GM20431 (cell line): ENCODE measurements around the gene SIRT7.

Source experiments
- in situ Hi-C: fragments of 300-500 bp; cut with MseI, MboI; formaldehyde crosslinking; loops from one replicate; pipeline ENCODE4 v1.15.0; 2020; ENCODE audit warnings: low sequenced_read_pairs; ENCODE audit not compliant: unreplicated experiment

SIRT7 gene

GRCh38 chr17:81917565-81918332 is at the start of gene SIRT7:
TSS of gene SIRT7 (minus strand) at chr17:81918176. CDS start at chr17:81918131, 45 bp downstream.
- in situ Hi-C loops, result no loop called here

GRCh38 chr17:81967244-81967532 is 49.2 kb upstream of the SIRT7 start:
- in situ Hi-C loops, result no loop called here

- in situ Hi-C loops, result no loop called here
Observed at GRCh38 chr17:81966343-81967243, 48.6 kb upstream of the SIRT7 start.

GRCh38 chr17:81964081-81964849 is 46.3 kb upstream of the SIRT7 start:
- in situ Hi-C loops, result no loop called here

- in situ Hi-C loops, result no loop called here
Observed at GRCh38 chr17:81962499-81963441, 44.8 kb upstream of the SIRT7 start.

- in situ Hi-C loops, result no loop called here
Observed at GRCh38 chr17:81961521-81962498, 43.8 kb upstream of the SIRT7 start.

DNA sequence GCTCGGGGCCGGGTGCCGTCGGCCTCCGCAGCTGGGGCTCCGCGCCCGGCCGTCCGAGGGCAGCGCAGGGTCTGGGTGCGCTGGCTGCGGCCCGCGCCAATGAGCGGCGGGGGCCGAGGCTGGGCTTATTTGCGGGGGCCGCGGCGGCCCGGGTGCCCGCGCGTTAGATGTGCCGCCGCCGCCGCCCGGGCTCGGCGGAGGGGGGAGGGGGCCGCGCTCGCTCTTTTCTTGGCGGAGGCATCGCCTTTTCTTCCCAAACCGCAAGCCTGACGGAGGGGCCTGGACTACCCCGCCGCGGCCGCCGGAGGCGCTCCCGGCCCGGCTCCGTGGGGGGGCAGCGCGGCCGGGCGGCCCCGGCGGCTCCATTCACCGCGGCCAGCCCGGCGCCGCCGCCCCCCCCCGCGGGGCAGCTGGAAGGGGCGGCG is 43.1 kb upstream of the SIRT7 start, which contains the start of gene NOTUM:
NOTUM (minus strand) TSS at position 101 of the 425 bp plus-strand sequence. CDS start 278 bp downstream, outside the sequence.
- in situ Hi-C loops, result no loop called here

DNA sequence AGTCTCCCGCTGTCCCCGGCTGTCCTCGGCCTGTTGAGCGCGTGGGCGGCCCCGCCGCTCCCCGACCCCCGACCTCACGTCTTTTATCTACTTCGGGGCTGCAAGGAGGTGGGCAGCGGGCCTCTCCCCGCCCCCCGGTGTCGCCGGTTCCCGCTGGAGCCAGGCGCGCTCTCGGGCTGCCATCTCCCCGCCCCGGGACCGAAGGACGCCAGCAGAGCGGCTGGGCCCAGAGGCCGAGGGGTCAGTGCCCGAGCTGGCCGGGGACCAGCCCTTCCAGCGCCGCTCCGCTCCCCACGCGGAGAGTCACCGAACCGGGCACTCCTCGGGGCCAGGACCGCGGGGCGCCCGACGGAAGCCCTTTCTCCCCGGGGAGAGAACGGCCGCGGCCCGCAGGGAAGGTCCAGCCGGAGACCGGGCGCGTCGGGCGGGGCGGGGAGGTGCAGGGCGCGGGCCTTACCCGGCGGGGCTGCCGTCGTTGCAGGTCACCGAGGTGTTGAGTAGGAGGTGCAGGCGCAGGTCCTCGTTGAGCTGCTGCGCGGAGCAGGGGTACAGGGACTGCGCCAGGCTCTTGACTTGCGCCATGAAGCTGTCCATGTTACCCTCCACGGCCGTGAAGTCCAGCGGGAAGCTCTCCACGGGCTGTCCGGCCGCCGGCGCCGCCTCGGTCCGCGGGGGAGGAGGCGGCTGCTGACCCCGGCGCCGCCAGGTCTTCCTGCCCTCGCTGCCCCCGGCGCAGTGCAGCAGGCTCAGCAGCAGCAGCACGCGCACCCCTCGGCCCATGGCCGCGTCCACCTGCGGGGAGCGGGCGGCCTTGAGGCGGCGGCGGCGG is 42.4 kb upstream of the SIRT7 start:
- in situ Hi-C loops, result no loop called here

GRCh38 chr17:81959362-81960129 is 41.6 kb upstream of the SIRT7 start:
- in situ Hi-C loops, result no loop called here

GRCh38 chr17:81958633-81959342 is 40.8 kb upstream of the SIRT7 start:
- in situ Hi-C loops, result no loop called here

DNA sequence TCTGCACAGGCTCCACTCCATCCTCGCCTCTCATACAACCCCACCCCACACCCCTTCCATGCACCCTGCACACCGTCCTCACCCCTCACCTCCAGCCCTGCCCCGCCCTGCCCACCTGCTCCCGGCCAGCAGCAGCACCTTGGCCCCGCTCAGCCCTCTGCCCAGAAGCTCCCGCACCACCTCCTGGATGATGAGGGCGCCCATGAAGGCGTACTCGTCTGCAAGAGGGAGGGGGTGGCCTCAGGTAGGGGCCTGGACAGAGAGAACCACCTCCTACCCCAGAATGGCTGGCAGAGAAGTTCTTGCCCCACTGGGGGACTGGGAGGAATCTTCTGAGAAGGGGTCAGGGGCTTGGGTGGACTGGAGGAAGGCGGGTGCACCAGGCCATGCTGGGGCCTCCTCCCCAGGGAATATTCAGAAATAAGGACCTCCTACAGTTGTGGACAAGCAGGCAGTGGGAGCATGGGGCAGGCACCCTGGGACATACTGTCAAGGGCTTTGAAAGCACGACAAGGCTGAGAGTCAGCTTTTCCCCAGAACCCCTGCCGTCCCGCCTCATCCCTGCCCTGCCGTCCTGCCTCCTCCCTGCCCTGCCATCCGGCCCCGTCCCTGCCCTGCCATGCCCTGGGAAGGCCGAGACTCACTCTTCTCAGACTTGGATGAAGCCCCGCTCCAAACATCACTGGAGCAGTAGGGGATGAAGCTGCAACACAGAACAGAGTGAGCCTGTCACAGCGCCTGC is 39.9 kb upstream of the SIRT7 start:
- in situ Hi-C loops, result no loop called here

DNA sequence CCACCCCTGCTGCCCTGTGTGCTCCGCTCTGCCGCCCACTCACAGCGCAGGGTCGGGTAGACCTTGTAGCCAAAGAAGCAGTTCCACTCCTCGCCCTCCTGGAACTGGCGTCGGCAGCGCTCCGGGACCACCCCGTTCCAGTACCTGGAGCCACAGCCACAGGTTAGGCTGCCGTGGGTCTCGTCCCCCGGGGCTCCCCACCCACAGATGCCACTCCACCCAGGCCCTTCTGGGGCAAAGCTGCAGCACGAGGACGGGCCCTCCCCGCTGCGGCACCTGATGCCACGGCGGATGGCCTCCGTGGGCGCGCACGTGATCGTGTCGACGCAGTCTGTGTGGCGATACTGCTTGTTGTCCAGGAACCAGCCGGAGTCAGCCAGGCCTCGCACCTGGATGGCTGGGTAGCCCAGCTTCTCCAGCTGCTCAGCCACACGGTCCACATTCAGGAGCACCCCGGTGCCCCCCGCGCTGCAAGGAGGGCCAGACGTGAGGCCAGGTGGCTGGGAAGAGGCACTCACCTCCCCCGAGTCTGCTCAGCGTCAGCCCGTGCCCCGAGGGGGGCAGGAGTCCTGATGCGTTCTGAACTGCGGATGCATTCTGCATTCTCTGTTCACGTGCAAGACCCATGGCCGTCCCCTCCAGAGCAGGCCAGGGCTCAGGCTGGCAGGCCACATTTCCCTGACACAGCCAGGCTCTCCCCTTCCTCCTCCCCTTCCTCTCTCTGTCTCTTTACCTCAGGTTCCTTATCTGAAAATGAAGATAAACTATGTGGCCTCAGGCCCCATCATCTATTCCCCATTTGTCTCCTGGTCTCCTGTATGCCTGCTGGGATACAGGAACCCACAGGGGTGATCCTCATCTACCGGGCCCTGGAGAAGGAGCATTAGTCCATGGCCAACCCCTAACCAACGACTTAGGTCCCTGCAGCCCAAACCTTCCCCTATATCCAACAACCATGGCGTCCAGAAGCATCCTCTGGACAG is 38.9 kb upstream of the SIRT7 start:
- in situ Hi-C loops, result no loop called here

GRCh38 chr17:81955756-81956544 is 38.0 kb upstream of the SIRT7 start:
- in situ Hi-C loops, result no loop called here
